HL-60 (cell line): ENCODE data around the gene TMEM242.

ENCODE experiments used
- GABPA ChIP-seq: IDR thresholded peaks from 2 replicates; pipeline ENCODE4 v1.6.1; 2012; ENCODE audit warnings: low read depth
- POLR2AphosphoS5 ChIP-seq: IDR thresholded peaks from 2 replicates; pipeline ENCODE4 v1.6.1; 2012; ENCODE audit warnings: low read depth
- SPI1 ChIP-seq: IDR thresholded peaks from 2 replicates; pipeline ENCODE4 v1.6.1; 2012; ENCODE audit warnings: low read depth, mild to moderate bottlenecking, borderline replicate concordance
- TF ChIP-seq, protein P1 (sequence below): IDR thresholded peaks from one replicate; pipeline ENCODE4 v1.5.1; 2011; ENCODE audit warnings: low read length, control low read depth, inconsistent platforms; ENCODE audit not compliant: insufficient read depth

DNA sequence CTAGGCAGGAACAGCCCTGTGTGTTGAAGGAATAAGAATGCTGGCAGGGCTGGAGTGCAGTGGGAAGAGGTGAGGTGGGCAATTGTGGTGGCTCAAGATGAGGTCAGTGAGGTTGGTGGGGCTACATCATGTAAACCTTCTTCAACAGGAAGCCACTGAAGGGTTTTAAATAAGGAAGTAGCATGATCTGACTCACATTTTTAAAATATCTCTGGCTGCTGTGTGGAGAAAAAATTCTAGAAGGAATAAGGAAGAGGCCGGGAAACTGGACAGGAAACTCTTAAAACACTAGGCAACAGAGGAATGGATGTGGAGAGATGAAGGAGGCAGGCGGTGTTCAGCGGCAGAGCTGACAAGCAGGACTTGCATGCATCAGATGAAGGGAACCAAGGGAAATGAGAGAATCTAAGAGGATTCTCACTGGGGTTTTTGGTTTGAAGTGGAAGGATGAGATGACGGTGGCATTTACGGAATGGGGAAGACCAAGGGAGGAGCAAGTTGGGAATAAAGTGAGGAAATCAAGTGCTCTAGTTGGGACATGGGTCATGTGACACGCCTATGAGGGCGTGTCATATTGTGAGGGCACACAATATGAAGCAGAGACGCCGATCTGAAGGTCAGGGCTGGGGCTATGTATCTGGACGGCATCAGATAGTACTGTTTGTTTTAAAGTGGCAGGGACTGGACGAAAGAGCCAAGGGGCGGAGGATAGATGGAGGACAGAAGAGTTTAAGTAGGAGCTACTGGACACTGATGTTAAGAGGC lies 18.2 kb downstream of the TMEM242 start:
- TF ChIP-seq, protein P1, sequence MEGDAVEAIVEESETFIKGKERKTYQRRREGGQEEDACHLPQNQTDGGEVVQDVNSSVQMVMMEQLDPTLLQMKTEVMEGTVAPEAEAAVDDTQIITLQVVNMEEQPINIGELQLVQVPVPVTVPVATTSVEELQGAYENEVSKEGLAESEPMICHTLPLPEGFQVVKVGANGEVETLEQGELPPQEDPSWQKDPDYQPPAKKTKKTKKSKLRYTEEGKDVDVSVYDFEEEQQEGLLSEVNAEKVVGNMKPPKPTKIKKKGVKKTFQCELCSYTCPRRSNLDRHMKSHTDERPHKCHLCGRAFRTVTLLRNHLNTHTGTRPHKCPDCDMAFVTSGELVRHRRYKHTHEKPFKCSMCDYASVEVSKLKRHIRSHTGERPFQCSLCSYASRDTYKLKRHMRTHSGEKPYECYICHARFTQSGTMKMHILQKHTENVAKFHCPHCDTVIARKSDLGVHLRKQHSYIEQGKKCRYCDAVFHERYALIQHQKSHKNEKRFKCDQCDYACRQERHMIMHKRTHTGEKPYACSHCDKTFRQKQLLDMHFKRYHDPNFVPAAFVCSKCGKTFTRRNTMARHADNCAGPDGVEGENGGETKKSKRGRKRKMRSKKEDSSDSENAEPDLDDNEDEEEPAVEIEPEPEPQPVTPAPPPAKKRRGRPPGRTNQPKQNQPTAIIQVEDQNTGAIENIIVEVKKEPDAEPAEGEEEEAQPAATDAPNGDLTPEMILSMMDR: no peak
- TF ChIP-seq GABPA (no peak), POLR2AphosphoS5 (no peak), SPI1 (peak; percentile 34; the same call in 1 of the 2 replicates)
